ENCODE data around the gene TMEM239.

The TMEM239 gene

GRCh38 chr20:2849529-2849928 is 33.4 kb downstream of the TMEM239 start:
- no peak for DNase-seq (ENCODE audit: low spot score)

GRCh38 chr20:2851086-2851485 is 34.9 kb downstream of the TMEM239 start:
- no peak for DNase-seq (ENCODE audit: low spot score)

DNA sequence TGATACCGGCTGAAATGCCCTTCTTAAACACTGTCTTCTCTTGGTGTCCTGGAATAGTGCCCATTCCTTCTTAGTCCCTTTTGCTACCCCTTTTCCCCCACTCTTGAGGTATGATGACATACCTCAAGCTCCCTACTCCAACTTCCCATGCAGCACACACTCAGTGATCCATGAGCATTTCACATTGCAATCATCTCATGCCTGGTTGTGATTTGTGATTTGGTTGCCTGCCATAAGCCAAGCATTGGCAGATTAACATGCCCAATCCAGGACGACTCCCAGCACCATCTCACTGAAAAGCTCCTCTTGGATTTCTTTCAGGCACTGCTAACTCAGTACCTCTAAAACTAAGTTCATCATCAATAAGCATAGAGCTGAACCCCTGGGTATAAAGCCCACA is 42.4 kb downstream of the TMEM239 start:
- DNase-seq (ENCODE audit: low spot score): no peak

DNA sequence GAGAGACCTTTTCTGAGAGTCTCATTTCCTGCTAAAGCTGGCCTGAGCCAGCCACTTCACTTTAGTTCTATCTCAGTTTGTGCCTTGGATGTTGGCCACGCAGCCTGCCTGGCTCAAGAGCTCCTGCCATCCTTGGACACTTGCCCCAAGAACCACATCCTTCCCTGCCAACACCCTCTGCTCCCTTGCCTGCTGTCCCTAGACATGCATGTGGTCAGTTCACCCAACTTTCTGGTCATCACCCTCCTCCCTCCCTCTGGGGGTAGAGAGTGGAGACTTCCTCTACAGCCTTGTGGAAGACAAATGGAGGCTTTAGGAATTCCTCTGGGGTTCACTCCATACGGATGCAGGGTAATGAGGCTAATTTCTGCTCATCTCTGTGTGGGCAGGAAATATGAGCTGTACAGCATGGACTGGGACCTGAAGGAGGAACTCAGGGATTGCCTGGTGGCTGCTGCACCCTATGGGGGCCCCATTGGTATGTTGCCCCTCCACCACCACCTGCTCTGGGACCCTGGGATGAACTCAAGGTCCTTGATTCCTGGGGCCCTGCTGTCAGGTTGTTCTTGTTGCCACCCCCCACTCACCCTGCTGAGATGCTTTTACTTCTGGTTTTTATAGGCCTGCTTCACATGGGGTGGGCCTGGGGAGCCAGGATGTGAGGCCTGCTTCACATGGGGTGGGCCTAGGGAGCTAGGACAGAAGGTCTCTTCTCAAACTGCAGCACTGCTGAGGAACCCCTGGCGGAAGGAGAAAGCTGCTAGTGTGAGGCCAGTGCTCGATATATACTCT is 43.4 kb downstream of the TMEM239 start:
- no peak for DNase-seq (ENCODE audit: low spot score)

DNA sequence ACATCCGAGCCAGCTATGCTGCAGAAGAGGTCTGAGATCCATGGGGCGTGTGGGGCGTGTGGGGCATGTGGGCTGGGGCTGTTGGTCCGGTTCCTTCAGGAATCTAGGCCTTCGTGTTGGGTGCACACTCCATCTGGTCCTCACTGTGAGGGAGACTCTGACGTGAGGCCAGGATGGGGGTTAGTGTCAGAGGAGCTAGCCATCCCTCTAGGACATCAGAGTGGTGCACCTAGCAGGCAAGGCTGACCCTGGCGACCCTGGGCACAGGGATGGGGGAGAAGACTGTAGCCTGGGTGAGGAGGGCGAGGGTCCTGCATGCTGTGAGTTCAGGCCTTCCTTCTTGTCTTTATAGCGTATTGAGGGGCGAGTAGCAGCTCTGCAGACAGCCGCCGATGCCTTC is 48.5 kb downstream of the TMEM239 start:
- DNase-seq (ENCODE audit: low spot score): no peak

DNA sequence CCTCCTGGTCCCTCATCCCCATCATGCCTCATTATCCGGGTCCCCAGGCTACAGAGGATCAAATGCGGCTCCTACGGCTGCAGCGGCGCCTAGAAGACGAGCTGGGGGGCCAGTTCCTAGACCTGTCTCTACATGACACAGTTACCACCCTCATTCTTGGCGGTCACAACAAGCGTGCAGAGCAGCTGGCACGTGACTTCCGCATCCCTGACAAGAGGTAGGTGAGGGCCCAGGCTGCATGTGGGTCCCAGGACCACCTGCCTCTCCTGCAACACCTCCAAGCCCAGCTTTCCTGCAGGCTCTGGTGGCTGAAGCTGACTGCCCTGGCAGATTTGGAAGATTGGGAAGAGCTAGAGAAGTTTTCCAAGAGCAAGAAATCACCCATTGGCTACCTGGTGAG is 48.9 kb downstream of the TMEM239 start:
- no peak for DNase-seq (ENCODE audit: low spot score)

- DNase-seq (ENCODE audit: low spot score): no peak
Measured at GRCh38 chr20:2865630-2866029, 49.5 kb downstream of the TMEM239 start.

GRCh38 chr20:2866236-2866635 is 50.1 kb downstream of the TMEM239 start:
- no peak for DNase-seq (ENCODE audit: low spot score)

DNA sequence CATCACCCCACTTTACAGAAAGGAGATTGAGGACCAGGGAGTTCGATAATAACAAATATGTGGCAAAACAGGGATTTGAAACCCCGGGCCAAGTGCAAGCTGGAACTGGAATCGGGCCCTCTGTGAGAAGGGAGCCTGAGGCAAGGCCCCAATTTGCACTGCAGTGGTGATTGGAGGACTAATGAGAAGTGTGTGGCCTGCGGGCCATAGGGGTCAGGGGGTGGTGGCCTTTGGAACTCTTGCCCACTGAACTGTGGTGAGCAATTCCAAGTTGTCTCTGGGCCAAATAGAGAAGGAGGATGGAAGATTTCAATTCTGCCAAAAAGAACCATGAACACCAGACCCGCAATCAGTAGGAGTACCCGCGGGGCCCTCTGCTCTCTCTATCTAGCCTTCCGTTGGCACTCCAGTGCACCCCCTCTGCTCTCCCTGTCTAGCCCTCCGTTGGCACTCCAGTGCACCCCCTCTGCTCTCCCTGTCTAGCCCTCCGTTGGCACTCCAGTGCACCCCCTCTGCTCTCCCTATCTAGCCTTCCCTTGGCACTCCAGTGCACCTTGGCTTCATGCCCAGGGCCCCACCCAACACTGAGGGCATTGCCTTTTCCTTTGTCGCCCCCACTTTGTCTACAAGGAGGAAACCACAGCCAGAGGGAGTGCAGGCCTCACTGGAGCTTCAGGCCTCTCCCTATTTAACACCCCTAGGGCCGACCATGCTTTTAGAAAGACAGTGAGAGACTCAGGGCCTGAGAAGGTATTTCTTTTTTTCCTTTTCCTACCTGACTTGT is 51.1 kb downstream of the TMEM239 start:
- DNase-seq (ENCODE audit: low spot score): peak; percentile 81

Data from hematopoietic multipotent progenitor cell treated with erythropoietin and hydrocortisone succinate and interleukin-3 and kit ligand, for 15 days (in vitro differentiated cells).